GM18909 (cell line): ENCODE measurements around the gene DGCR2.

Experiments used
- ATAC-seq: cut with Tn5 transposase; IDR thresholded peaks from one replicate; pipeline ENCODE4 v1.9.1; 2021; ENCODE audit warnings: mild to moderate bottlenecking; ENCODE audit not compliant: unreplicated experiment, poor library complexity

Gene DGCR2

DNA sequence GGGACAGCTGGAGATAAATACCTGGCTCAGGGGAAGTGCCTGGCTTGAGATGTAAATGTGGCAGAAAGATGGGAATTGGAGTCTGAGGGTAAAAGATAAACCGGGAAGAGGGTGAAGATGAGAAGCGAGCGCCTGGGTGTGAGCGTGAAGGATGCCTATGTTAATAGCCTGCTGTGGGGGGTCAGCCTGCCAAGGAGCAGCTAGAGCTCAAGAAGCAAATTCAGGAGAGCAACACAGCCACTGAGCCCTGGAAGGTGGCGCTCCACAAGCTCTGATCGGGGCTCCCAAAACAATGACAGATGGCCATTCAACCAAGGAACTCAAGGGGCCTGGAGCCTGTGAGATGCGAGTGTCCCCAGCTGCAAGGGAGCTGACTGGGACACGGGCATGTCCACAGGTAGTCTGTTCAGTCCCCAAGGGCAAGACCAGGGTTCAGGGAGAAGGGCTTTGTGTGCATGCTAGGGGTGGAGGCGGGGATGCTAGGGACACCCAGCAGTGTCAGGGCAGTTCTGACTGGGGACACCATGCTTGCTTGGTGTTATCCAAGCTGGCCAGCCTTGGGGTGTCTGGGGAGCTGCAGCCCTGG lies 25.1 kb upstream of the DGCR2 start:
- no peak for ATAC-seq

DNA sequence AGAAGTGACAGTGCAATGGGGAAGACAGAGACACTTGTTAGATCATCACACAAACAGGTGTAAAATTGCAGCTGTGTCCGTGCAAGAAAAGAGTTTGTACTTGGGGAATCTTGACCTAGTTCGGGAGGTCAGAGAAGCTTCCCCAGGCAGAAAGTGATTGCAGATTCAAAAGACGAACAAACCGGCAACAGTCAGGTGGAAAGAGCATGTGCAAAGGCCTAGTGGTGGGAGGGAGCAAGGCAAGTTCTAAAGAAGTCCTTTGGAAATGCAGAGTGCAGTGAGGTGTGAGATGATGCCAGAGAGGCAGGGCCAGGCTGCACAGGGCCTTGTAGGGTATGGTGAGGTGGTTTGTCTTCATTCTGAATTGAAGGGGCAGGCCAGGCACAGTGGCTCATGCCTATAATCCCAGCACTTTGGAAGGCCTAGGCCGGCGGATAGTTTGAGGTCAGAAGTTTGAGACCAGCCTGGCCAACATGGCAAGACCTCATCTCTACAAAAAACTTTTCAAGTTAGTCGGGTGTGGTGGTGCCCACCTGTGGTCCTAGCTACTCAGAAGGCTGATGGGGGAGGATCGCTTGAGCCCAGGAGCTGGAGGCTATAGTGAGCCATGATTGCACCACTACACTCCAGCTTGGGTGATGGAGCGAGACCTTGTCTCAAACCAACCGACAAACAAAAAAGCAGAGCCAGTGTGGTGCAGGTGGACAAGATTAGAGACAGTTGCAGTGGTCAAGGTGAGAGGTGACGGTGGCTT lies 24.2 kb upstream of the DGCR2 start:
- ATAC-seq = no peak

DNA sequence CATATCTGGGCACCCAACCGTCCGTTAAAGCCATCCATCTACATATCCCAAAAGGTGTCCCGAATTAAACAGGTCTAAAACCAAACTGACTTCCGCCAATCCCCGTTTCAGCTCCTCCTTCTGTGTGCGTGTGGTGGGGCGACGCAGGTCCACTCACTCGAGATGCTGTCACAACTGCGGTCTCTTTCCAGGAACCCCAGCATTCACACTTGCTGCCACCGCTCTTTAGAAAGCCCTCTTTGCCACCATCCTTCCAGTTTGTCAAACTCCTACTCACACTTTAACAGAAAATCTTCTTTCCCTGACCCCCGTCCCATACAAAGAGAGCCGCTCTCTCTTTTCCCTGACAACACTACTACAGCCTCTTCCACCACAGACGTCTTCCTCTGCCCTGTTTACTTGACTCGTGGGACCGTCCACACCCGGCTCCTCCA lies 21.8 kb upstream of the DGCR2 start:
- no peak for ATAC-seq

DNA sequence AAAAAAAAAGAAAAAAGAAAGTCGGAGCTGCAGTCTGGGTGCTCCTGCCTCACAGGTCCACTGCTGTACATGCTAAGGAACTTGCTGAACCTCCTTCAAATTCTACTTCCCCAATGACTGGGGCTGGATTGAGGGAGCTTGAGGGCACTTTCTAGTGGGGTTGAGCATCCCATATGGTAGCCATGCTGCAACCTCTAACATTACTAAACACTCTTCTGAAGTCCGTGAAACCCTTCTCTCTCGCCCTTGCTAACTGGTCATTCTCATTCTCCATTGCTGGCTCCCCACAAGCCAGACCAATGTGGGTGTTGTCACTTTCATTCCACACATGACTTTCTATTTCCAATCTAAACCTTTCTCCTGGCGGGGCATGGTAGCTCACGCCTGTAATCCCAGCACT lies 21.0 kb upstream of the DGCR2 start:
- no peak for ATAC-seq

DNA sequence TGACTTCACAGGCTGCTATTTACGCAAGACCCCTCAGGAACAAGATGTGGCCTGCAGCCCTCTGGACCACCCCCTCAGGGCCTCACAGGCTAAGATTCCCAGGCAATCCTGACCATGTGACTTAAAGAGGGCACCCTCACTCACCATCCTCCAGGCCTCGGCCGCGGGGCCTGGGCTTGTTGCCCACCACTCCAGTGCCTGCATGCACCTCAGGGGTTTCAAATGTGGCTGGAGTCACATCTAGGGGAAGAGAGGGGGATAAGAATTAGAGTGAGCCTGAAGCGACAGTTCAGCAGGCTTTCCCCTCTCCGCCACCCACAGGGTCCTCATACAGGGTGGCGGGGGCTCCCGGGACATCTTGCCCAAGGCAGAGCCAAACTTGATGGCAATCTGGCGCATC lies 20.2 kb upstream of the DGCR2 start:
- ATAC-seq = no peak

DNA sequence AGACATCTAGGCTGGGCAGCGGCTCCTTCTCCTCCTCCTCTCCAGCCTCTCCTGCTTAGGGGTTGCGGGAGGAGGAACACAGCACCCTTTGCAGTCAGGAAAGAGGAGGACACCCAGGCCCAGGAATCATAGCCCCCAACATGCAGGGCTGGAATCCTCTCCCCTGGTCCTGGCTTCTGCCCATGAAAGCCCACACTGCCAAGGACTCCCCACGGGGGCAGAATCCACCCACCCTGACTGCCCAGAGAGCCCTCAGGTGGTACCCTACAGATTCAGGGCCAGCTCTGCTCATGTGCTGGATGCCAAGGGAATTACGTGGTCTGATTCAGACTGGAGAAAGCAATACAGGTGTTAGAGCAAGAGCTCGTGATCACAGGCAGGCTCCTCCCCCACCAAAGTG lies 17.8 kb upstream of the DGCR2 start:
- ATAC-seq = no peak

DNA sequence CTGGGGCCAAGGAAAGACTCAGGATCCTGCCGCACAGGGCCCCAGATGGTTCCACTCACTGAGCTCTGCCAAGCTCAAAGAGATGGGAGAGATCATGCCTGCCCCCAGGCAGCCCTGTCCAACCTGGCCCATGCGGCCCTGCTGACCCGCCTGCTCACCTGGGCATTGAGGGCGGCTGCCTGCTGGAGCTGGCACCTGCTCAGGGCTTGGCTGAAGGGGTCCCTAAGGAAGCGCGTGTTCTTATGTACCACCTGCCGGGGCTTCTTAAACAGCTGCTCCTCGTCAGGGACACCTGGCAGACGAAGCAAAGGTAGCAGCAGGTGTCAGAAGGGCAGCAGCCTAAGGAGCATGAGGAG lies 16.8 kb upstream of the DGCR2 start:
- no peak for ATAC-seq

DNA sequence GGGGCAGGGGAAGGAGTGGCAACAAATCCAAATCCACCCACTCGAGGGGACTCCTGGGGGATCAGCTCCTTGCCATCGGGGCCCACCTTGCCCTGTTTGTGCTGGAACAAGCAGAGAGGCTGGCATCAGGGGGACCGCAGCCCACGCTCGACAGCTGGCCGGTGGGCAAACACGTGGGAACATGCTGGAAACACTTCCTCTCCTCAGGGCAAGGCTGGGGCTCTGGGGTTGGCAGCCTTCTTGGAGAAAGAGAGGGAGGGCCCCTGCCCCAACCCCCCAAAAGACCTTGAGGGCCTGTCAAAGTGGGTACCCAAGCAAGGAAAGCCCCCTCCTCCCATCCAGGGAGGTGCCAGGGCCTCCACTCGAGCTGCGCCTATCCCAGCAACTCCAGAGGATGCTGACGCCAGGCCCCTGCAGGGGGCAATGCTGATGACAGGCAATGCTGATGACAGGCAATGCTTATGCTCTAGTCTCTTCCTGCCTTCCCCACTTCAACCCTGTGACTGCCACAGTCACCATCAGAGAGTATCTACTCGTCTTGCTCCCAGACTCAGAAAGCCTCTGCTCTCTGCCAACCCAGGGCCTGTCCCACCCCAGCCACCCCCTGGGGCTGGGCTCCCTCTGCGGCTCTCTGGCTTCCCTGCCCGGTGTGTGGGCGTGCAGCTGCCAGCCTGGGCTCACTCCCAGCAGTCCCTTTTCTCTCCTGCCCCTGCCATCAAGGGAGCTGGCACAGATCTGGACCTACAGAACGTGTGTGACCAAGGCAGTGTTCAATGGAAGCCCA lies 16.2 kb upstream of the DGCR2 start:
- no peak for ATAC-seq

DNA sequence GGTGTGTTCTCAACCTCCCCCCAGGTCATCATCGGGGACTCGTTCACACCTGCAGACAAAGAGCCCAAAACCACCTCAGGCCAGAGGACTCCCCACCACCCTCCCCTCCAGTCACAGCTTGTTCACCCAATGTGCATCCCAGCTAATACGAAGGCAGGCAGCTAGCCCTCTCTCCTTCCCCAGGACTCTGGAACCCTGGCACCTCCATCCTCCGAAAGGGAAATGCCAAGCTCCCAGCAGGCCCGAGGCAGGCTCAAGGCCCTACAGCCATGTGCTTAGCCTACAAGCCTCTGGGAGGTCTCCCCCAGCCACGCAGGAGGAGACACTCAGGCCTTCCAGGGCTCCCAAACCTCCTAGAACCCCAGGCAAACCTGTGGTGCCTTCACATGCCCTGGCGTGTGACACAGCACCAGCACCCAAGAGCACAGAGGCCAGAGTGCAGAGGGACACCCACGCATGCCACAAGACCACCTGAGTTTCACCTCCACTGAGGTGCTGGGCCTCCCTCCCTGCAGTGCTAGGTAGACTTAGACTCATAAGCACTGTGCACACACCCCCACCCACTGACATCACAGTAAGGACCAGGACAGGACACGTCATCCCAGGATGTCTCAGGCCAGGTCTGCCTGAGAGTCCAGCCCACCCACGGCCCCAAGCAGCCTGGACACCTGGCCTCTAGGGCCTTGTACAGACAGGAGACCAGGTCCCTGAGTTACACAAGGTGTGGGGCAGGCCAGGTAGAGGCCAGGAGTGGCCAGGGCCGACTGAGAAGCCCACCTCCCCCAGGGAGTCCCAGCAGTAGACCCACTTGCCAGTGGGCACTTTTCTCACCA lies 15.4 kb upstream of the DGCR2 start:
- ATAC-seq = no peak

DNA sequence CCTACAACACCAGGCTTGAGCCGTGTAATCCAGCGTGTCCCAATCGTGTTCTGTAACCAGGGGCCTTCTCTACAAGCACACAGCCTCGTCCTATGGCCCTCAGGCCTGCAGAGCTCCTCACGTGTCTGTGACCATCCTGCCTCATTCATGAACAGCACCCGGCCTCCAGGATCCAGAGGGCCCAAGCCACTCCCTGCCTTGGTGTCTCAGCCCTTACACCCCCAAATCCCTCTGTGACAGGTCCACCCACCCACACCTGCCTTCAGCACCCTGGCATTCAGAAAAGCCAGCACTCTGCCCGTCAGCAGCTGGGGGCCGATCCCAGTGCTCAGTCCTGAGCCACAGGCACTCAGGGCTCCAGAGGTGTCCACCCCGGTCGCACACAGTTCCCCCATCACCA lies 14.7 kb upstream of the DGCR2 start:
- no peak for ATAC-seq

DNA sequence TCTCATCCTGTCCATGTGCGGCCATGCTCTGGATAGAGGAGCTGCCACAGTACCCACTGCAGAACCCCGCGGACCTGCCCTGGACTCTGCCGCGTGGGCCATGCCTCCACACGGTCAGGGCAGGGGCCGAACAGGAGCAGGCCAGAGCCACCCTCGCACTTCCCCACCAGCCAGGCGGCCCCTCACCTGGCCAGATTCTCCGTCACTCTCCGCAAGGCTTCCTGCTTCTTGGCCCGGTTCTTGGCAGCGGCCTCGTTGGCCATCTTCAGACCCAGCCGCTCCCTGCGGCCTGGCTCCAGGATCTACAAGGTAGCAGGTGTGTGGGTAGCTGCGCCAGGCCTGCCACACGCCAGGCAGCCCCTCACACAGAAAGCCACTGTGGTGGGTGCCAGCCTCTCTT lies 12.7 kb upstream of the DGCR2 start:
- no peak for ATAC-seq

DNA sequence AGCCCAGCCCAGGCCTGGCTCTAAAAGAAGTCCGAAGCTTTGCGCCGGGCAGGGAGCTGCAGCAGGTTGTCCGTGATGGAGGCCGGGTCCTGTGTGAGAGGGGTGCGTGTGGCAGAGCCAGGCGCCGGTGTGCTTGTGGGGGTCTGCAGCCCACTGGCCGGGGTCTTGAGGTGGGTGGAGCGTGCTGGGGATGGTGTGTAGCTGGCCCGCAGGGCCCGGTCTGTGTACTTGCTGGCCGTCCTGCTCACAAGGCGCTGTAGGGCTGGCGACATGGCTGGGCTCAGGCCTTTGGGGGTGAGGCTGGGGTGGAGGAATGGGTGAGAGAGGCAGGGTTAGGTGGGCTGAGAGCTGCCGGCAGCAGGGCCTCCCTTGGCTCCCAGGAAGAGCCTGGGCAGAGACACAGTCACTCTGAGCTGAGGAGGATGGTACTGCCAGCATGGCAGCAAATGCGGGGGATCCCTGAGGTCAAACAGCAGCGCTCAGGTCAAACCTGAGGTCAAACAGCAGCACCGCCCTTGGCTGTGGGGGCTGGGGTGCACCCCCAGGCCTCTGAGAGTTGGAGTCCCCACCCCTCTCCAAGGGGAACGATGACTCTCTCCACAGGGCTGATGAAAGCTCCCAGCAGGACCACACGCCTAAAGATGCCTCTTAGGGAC lies 12.1 kb upstream of the DGCR2 start:
- ATAC-seq = no peak

DNA sequence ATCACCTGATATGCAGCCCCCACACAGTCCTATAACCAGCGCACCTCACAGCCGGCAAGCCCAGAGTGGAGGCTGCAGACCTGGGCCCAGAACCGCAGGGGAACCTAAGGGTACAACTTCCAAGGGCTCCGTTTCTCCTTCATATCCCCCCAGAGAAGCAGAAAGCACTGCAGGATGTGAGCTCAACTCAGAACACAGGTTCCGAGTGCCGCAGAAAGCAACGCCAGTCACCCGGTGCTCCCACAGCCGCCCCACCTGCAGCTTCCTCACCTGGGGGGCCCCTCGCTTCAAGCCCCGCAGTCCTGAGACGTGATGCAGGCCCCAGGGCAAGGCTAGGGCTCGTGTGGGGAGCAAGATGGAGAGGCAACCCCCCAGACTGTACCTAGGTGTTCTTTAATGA lies 11.3 kb upstream of the DGCR2 start:
- ATAC-seq = no peak

DNA sequence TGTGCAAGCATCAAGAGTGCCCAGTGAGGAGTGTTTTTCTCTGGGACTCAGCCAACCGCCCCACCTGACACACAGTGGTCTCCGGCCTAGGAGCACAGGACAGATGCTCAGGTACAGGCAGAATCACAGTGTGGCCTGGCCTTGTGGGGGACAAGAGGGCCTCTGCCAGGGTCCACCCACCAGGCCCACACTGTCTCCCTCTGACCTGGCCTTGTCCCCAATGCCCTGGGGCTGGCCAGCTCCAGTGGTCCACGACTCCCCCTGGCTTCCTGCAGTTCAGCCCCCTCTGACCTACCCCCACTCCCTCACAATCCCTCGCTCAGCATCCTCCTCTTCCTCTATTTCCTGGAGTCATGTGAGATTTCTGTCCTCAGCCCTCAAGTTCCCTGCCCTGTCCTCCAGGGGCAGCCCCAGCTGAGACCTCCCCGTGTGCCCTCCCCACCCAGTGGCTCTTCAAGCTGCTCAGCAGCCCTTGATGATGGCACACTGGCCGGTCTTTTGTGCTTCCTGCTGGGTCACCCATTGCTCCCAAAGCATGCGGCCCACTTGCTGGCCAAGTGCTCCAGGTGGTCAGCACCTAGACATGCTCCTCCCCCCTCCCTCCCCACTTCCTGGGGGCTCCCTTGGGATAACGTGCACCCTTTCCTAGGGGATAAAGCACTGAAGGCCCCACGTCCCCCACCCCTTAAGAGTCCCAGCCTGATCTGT lies 10.6 kb upstream of the DGCR2 start:
- ATAC-seq = no peak

DNA sequence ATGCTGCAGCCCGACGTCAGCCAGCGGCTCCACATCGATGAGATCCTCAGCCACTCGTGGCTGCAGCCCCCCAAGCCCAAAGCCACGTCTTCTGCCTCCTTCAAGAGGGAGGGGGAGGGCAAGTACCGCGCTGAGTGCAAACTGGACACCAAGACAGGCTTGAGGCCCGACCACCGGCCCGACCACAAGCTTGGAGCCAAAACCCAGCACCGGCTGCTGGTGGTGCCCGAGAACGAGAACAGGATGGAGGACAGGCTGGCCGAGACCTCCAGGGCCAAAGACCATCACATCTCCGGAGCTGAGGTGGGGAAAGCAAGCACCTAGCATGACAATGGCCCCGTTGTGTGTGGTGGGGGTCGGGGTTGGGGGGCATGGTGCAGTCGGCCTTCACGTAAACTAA lies 9.9 kb upstream of the DGCR2 start:
- ATAC-seq = no peak

DNA sequence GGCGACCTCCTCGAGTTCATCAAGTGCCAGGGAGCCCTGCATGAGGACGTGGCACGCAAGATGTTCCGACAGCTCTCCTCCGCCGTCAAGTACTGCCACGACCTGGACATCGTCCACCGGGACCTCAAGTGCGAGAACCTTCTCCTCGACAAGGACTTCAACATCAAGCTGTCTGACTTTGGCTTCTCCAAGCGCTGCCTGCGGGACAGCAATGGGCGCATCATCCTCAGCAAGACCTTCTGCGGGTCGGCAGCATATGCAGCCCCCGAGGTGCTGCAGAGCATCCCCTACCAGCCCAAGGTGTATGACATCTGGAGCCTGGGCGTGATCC lies 9.4 kb upstream of the DGCR2 start:
- no peak for ATAC-seq

DNA sequence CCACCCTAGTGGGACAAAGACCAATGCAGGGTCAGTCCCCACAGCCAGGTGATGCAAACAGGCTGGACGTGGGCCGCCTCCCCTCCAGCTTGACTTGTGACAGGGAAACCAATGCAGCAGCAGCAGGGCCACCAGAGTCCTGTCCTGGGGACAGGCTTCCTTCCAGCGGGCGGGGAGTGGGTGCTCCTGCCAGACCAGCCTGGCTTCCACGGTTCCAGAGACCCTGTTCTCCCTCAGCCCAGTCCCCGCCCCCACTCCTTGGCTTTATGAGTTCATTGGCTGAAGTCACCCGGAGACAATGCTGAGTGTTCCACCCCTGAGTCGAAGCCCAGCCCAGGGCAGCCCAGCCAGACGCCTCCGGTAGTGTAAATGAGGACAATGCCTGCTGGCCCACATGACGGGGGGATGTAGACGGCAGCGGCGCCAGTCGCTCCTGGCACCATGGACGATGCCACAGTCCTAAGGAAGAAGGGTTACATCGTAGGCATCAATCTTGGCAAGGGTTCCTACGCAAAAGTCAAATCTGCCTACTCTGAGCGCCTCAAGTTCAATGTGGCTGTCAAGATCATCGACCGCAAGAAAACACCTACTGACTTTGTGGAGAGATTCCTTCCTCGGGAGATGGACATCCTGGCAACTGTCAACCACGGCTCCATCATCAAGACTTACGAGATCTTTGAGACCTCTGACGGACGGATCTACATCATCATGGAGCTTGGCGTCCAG lies 8.9 kb upstream of the DGCR2 start, which contains the start of gene TSSK2:
Gene TSSK2 (plus strand): TSS at position 350 of the 726 bp plus-strand sequence. CDS start 92 bp downstream, at position 442.
- no peak for ATAC-seq

DNA sequence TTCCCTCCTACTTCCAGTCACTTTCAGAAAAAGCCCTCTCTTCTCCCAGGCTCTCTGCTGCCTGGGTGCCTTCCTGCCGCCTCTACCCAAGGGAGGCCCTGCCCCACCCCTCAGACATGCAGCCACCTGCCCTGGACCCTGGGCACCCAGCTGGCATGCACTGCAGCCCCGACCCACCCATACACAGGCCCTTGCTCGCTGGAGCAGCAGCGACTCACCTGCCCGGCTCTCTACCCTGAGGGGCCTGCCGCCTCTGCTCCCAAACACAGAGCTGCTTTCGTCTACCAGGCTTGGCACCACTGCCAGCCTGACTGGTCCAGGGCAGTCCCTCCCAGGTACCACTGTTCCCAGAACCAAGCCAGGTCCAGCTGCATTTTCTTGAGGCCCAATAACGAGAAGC lies 7.7 kb upstream of the DGCR2 start:
- no peak for ATAC-seq
